Sigmoid colon (tissue), 4 donors: ENCODE data around the gene VSTM4.

ENCODE experiments used
- CTCF ChIP-seq, 4 experiments: fragments of 450-650 bp in 3 of 4; fragments of 200-600 bp in 1 of 4; IDR thresholded peaks; one replicate each; pipeline ENCODE4 v1.5.1; 2016 to 2019; ENCODE audit warnings: antibody characterized with exemption in 4 of 4, mild to moderate bottlenecking in 3 of 4, moderate library complexity in 2 of 4
- EP300 ChIP-seq, 4 donors: sonication (generic); formaldehyde crosslinking; IDR thresholded peaks; one replicate each; pipeline ENCODE4 v1.6.1; 2017; ENCODE audit warnings: antibody characterized with exemption in 4 of 4
- POLR2A ChIP-seq, 2 donors: fragments of 450-650 bp; IDR thresholded peaks; one replicate each; pipeline ENCODE4 v1.6.1; 2016; ENCODE audit warnings: antibody characterized with exemption in 2 of 2, mild to moderate bottlenecking in 2 of 2, moderate library complexity in 2 of 2
- POLR2AphosphoS5 ChIP-seq, 4 donors: sonication (generic); formaldehyde crosslinking; IDR thresholded peaks; one replicate each; pipeline ENCODE4 v1.6.1; 2017; ENCODE audit warnings: antibody characterized with exemption in 4 of 4

DNA sequence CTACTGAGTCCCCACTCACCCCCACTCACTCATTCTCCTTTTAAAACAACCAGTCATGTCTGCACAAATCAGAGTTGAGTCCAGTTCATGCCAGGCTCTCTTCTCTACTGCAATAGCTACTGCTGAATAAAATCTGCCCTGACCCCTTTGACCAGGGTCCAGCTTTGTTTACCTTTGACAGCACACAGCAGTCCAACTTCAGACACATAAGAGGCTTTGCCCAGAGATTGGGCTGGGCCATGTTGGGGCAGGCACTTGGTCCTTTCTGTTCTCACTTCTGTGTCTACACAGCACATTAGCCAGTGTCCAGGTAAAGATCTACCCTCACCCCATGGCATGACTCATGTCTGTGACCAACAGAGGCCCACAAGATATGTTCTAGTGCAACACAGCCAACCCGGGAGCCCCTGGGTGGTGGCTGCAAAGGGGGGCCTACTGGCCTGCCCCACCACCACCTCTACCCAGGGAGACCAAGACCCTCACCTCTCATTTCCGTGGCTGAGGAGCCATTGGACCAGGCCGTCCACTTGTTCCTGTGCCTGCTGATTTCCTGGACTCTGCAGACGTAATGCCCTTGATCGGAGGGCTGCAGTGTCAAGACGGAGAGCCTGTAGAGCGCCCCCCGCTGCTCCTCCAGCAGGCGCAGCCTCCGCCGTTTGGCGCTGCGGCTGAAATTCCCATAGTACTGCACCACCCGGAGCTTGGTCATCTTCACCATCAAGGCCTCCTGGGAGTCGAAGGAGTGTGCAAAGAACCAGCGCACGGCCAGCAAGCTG is 8.0 kb downstream of the VSTM4 start:
- TF ChIP-seq POLR2A (IDR thresholded peaks at IDR 0.05) (no peak), CTCF (IDR thresholded peaks at IDR 0.05) (no peak), POLR2AphosphoS5 (IDR thresholded peaks at IDR 0.05) (no peak), EP300 (IDR thresholded peaks at IDR 0.05) (no peak)
